HepG2 (cell line): ENCODE data around the gene IMMT. TPM values are rescaled to one million over a fixed set of nuclear protein-coding genes. Genes with fewer than 3 reads are reported as not detected.
"Not testable (repeated sequence)": the region's sequence is repeated elsewhere in the genome, so short reads cannot be mapped to it uniquely, and the experiment has no call there.

Source experiments
- ATAC-seq: fragments of 200-7000 bp; cut with Tn5 transposase; 3 replicates; pipeline ENCODE4 v1.9.1; 2020; ENCODE audit warnings: mild to moderate bottlenecking, moderate library complexity
- BruUV-seq: library from RNA; stranded (reverse); fragments of 400-500 nt; replicated peaks from 2 replicates; lab custom pipeline; 2021; lab: Mats Ljungman, UMichigan
- CTCF ChIA-PET: fragments of 300-600 bp; formaldehyde crosslinking; extraction: SDS; loops from one replicate; lab custom pipeline; 2021; ENCODE audit warnings: low total read pairs, inconsistent platforms, low intra/inter-chr PET ratio; lab: Yijun Ruan, JAX
- POLR2A ChIA-PET: fragments of 350-600 bp; sonication (Branson Sonifier 250); formaldehyde crosslinking; loops from one replicate; lab custom pipeline; 2020; ENCODE audit warnings: antibody characterized with exemption, inconsistent platforms; lab: Yijun Ruan, JAX
- DNase-seq: peaks from one replicate; pipeline ENCODE4 v3.0.0-alpha.2; 2015; ENCODE audit warnings: low spot score
- FAIRE-seq: peaks from 3 replicates; lab custom pipeline; 2011; peaks lifted over from hg19 to GRCh38; lab: Jason Lieb, UNC
- H2AFZ ChIP-seq: one replicate; pipeline ENCODE4 v1.6.1; 2011; ENCODE audit warnings: low read length, inconsistent platforms
- H3K27ac ChIP-seq: fragments of 300-600 bp; 3 replicates; pipeline ENCODE4 v1.8.0; 2011; ENCODE audit warnings: mixed run types, mild to moderate bottlenecking, mixed read lengths, low read length, inconsistent platforms; ENCODE audit not compliant: insufficient read depth; ENCODE audit errors: extremely low read length
- H3K27me3 ChIP-seq, 2 experiments: fragments of 200-600 bp in 1 of 2; 2 replicates in 1 of 2; 3 replicates in 1 of 2; pipeline versions ENCODE4 v1.6.0 to v1.8.0; 2011; ENCODE audit warnings: low read length in 2 of 2, mild to moderate bottlenecking in 2 of 2, moderate library complexity in 2 of 2, inconsistent platforms in 1 of 2; ENCODE audit not compliant: insufficient read depth in 2 of 2, control insufficient read depth in 1 of 2
- H3K36me3 ChIP-seq, 2 experiments: fragments of 200-600 bp in 1 of 2; replicated peaks in 1 of 2; 2 replicates in 1 of 2; 3 replicates in 1 of 2; pipeline versions ENCODE4 v1.5.1 to v1.8.0; 2011; ENCODE audit warnings: low read length in 2 of 2, inconsistent platforms in 1 of 2; ENCODE audit not compliant: insufficient read depth in 2 of 2, control insufficient read depth in 1 of 2
- H3K4me1 ChIP-seq: 2 replicates; pipeline ENCODE4 v1.5.1; 2012; ENCODE audit warnings: low read length, inconsistent platforms; ENCODE audit not compliant: insufficient read depth
- H3K4me2 ChIP-seq: 2 replicates; pipeline ENCODE4 v1.6.0; 2011; ENCODE audit warnings: low read depth, low read length, inconsistent platforms
- H3K4me3 ChIP-seq, 3 experiments: fragments of 200-600 bp in 1 of 3; sonication (generic), shearing (Covaris generic) in 1 of 3; replicated peaks in 1 of 3; 2 replicates each; pipeline ENCODE4 v1.5.1; 2011 to 2016; ENCODE audit warnings: low read length in 3 of 3, inconsistent platforms in 2 of 3, low read depth in 2 of 3, mild to moderate bottlenecking in 2 of 3, control low read depth in 1 of 3, mixed read lengths in 1 of 3; ENCODE audit not compliant: insufficient read depth in 1 of 3
- H3K79me2 ChIP-seq: one replicate; pipeline ENCODE4 v1.6.1; 2011; ENCODE audit warnings: low read length, inconsistent platforms; ENCODE audit not compliant: insufficient read depth
- H3K9ac ChIP-seq: 2 replicates; pipeline ENCODE4 v1.6.0; 2011; ENCODE audit warnings: mild to moderate bottlenecking, low read depth, low read length, inconsistent platforms; ENCODE audit not compliant: insufficient read depth
- H3K9me3 ChIP-seq: 2 replicates; pipeline ENCODE4 v1.5.1; 2012; ENCODE audit warnings: mild to moderate bottlenecking, low read length
- H4K20me1 ChIP-seq: 2 replicates; pipeline ENCODE4 v1.6.0; 2011; ENCODE audit warnings: inconsistent platforms, mild to moderate bottlenecking, low read length, moderate library complexity; ENCODE audit not compliant: insufficient read depth
- DPF2 ChIP-seq: sonication (generic); formaldehyde crosslinking; IDR thresholded peaks from 2 replicates; pipeline ENCODE4 v1.4.0; 2020; ENCODE audit warnings: mild to moderate bottlenecking, low read depth, missing genetic modification reagents, borderline replicate concordance
- ETS1 ChIP-seq: sonication (generic); formaldehyde crosslinking; IDR thresholded peaks from 2 replicates; pipeline ENCODE4 v1.4.0; 2020; ENCODE audit warnings: missing genetic modification reagents
- MNT ChIP-seq: fragments of 450-650 bp; IDR thresholded peaks from 2 replicates; pipeline ENCODE4 v1.6.1; 2016
- MTF1 ChIP-seq: sonication (generic); formaldehyde crosslinking; IDR thresholded peaks from 2 replicates; pipeline ENCODE4 v1.5.0; 2020; ENCODE audit warnings: missing genetic modification reagents
- RXRA ChIP-seq: sonication (generic); formaldehyde crosslinking; IDR thresholded peaks from 2 replicates; pipeline ENCODE4 v1.5.1; 2020; ENCODE audit warnings: missing genetic modification reagents
- ZNF225 ChIP-seq: sonication (generic); formaldehyde crosslinking; IDR thresholded peaks from 2 replicates; pipeline ENCODE4 v1.4.0; 2020; ENCODE audit warnings: mild to moderate bottlenecking, missing genetic modification reagents
- ZNF766 ChIP-seq: sonication (generic); formaldehyde crosslinking; IDR thresholded peaks from 2 replicates; pipeline ENCODE4 v1.5.0; 2020; ENCODE audit warnings: missing genetic modification reagents, borderline replicate concordance
- WGBS: methylation state at CpG from one replicate; pipeline ENCODE4 v1.1.6; 2017; ENCODE audit warnings: low lambda C conversion rate; 5-methylcytosine and 5-hydroxymethylcytosine counted together
- in situ Hi-C: cut with HindIII; loops from 2 replicates; pipeline ENCODE4 v1.10.0; 2017; ENCODE audit warnings: low pct_unique_long_range_greater_than_20kb; ENCODE audit not compliant: extremely low pct_ligation_motif_present
- intact Hi-C: fragments of 100-400 bp; cut with micrococcal nuclease; formaldehyde crosslinking; loops from one replicate; pipeline ENCODE4 v1.10.0; 2022; ENCODE audit not compliant: unreplicated experiment
- polyA plus RNA-seq, 8 experiments: library from polyadenylated mRNA; depleted of rRNA in 3 of 8; stranded (reverse) in 7 of 8; unstranded in 1 of 8; fragments of >200 nt; fragmentation: Illumina TruSeq in 4 of 8; extraction: Trizol in 4 of 8; gene quantifications; 2 replicates each; pipeline versions ENCODE4 v1.2.1 to v1.2.3, GENCODE V29; 2011 to 2016; ENCODE audit warnings: low read depth in 4 of 8, missing spikeins in 1 of 8, mixed read lengths in 1 of 8; ENCODE audit not compliant: insufficient read depth in 1 of 8
- total RNA-seq, 5 experiments: library from RNA; depleted of rRNA; stranded (reverse); fragments of >200 nt; fragmentation: Illumina TruSeq; extraction: Trizol; gene quantifications; 2 replicates each; pipeline ENCODE4 v1.2.3, GENCODE V29; 2016; ENCODE audit warnings: low read depth in 1 of 5
- TF ChIP-seq, protein P1 (sequence below): sonication (generic); formaldehyde crosslinking; IDR thresholded peaks from 2 replicates; pipeline ENCODE4 v1.4.0; 2020; ENCODE audit warnings: missing genetic modification reagents

Gene IMMT
- total and polyA plus RNA-seq, 2 of the 13 experiments (the other 11 are each of a cell fraction or from before 2014, with no cell fraction given), result 63.5 to 119 TPM

GRCh38 chr2:86229221-86229620 lies 34.0 kb upstream of the IMMT start:
- BruUV-seq, result no TSS peak
- in situ Hi-C loops, result no loop called here
- no peak overlapping the region for H3K27ac ChIP-seq
- H3K79me2 ChIP-seq, result no peaks in the 10 kb centered on the region
- WGBS, result 27% methylated on average over 4 of the region's 4 CpGs
- H2AFZ ChIP-seq, result no peak overlapping the region
- FAIRE-seq (no peak), ATAC-seq (no peak), DNase-seq (no peak)
- no peaks in the 10 kb centered on the region for H4K20me1 ChIP-seq
- POLR2A ChIA-PET, result no interaction called here
- H3K9me3 ChIP-seq, result no peaks in the 10 kb centered on the region
- no peak overlapping the region for H3K4me3 ChIP-seq
- H3K27me3 ChIP-seq, result peaks cover 5 to 17% of the 10 kb centered on the region in 2 experiments; a peak in 2 of 5 replicates
- H3K9ac ChIP-seq, result no peak overlapping the region
- intact Hi-C loops, result no loop called here
- H3K4me1 ChIP-seq, result peaks cover 12% of the 10 kb centered on the region
- no peaks in the 10 kb centered on the region for H3K36me3 ChIP-seq
- no peak overlapping the region for H3K4me2 ChIP-seq
- CTCF ChIA-PET, result no interaction called here
- TF ChIP-seq, protein P1, sequence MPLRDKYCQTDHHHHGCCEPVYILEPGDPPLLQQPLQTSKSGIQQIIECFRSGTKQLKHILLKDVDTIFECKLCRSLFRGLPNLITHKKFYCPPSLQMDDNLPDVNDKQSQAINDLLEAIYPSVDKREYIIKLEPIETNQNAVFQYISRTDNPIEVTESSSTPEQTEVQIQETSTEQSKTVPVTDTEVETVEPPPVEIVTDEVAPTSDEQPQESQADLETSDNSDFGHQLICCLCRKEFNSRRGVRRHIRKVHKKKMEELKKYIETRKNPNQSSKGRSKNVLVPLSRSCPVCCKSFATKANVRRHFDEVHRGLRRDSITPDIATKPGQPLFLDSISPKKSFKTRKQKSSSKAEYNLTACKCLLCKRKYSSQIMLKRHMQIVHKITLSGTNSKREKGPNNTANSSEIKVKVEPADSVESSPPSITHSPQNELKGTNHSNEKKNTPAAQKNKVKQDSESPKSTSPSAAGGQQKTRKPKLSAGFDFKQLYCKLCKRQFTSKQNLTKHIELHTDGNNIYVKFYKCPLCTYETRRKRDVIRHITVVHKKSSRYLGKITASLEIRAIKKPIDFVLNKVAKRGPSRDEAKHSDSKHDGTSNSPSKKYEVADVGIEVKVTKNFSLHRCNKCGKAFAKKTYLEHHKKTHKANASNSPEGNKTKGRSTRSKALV (CRISPR knock-in tag), result no peak
- TF ChIP-seq ETS1 (no peak), ZNF225 (CRISPR knock-in tag) (no peak), DPF2 (CRISPR knock-in tag) (no peak), ZNF766 (CRISPR knock-in tag) (no peak), MNT (no peak), MTF1 (CRISPR knock-in tag) (no peak), RXRA (no peak)

GRCh38 chr2:86228574-86228973 lies 33.3 kb upstream of the IMMT start:
- H3K27me3 ChIP-seq, result peaks cover 5 to 20% of the 10 kb centered on the region in 2 experiments; a peak in 2 of 5 replicates
- intact Hi-C loops, H3K4me3 ChIP-seq, BruUV-seq, H2AFZ ChIP-seq, H4K20me1 ChIP-seq, ATAC-seq, H3K36me3 ChIP-seq, H3K9me3 ChIP-seq, H3K9ac ChIP-seq, FAIRE-seq, POLR2A ChIA-PET, in situ Hi-C loops, H3K79me2 ChIP-seq, DNase-seq, CTCF ChIA-PET, H3K4me2 ChIP-seq, H3K27ac ChIP-seq: not testable (repeated sequence)
- WGBS, result 51% methylated on average over 8 of the region's 8 CpGs
- 0 out of 2 replicates have a peak, but pooled peaks cover 10% of the 10 kb centered on the region for H3K4me1 ChIP-seq
